Adrenal gland (tissue), 12 donors: ENCODE results near the gene APOL5. TPM values are rescaled to one million over a fixed set of nuclear protein-coding genes. Genes with fewer than 3 reads are reported as not detected.

Experiments used
- DNase-seq, 7 donors: peaks; one replicate each; pipeline ENCODE4 v3.0.0-alpha.2; 2019 to 2020
- H3K27ac ChIP-seq, 5 donors: fragments of 200-600 bp; sonication (generic) in 4 of 5; 1 replicate in 3 of 5; 2 replicates in 2 of 5; pipeline versions ENCODE4 v1.5.1 to v1.8.0; 2016 to 2020; ENCODE audit warnings: mild to moderate bottlenecking in 1 of 5
- H3K27me3 ChIP-seq: fragments of 200-600 bp; 2 replicates; pipeline ENCODE4 v1.8.0; 2021
- H3K36me3 ChIP-seq, 2 donors: fragments of 200-600 bp; replicated peaks in 1 of 2; 1 replicate in 1 of 2; 2 replicates in 1 of 2; pipeline versions ENCODE4 v1.5.1 to v1.8.0; 2018 to 2022
- H3K4me1 ChIP-seq, 2 donors: fragments of 200-600 bp; replicated peaks in 1 of 2; 1 replicate in 1 of 2; 2 replicates in 1 of 2; pipeline versions ENCODE4 v1.5.1 to v1.8.0; 2018 to 2021
- H3K4me3 ChIP-seq, 4 donors: fragments of 200-600 bp; sonication (generic) in 3 of 4; one replicate each; pipeline ENCODE4 v1.5.1; 2016 to 2018
- H3K9me3 ChIP-seq, 3 donors: fragments of 200-600 bp; sonication (generic) in 1 of 3; replicated peaks in 1 of 3; 1 replicate in 2 of 3; 2 replicates in 1 of 3; pipeline versions ENCODE4 v1.5.1 to v1.8.0; 2016 to 2021
- CTCF ChIP-seq, 6 experiments: fragments of 450-650 bp in 4 of 6; fragments of 200-600 bp in 2 of 6; sonication (generic) in 1 of 6; IDR thresholded peaks; 1 replicate in 5 of 6; 2 replicates in 1 of 6; pipeline versions ENCODE4 v1.5.1 to v1.8.0; 2016 to 2021; ENCODE audit warnings: antibody characterized with exemption in 6 of 6, mild to moderate bottlenecking in 2 of 6, moderate library complexity in 1 of 6
- POLR2A ChIP-seq, 2 donors: fragments of 450-650 bp; IDR thresholded peaks; one replicate each; pipeline ENCODE4 v1.6.1; 2017; ENCODE audit warnings: antibody characterized with exemption in 2 of 2, mild to moderate bottlenecking in 2 of 2, moderate library complexity in 1 of 2
- WGBS, 4 donors: extraction: QIAGEN DNeasy Blood & Tissue Kit in 2 of 4; methylation state at CpG; one replicate each; pipeline versions ENCODE4 v1.1.5 to v1.1.7; 2013 to 2017; 5-methylcytosine and 5-hydroxymethylcytosine counted together
- intact Hi-C, 2 donors: fragments of 100-400 bp; cut with DNase I; formaldehyde crosslinking; loops; one replicate each; pipeline versions ENCODE4 v1.14.1 to v1.15.0; 2022 to 2023
- polyA plus RNA-seq, 3 donors: library from polyadenylated mRNA; stranded (reverse); fragments of 200-250 nt in 2 of 3; fragments of 350-450 nt in 1 of 3; fragmentation: Illumina TruSeq in 1 of 3; extraction: RNeasy Lipid Tissue Mini Kit (QIAGEN cat#74804) in 1 of 3; gene quantifications; one replicate each; pipeline ENCODE4 v1.2.3, GENCODE V29; 2013 to 2014
- total RNA-seq, 9 donors: library from RNA; depleted of rRNA in 4 of 9; stranded (reverse); fragments of >200 nt in 4 of 9; fragments of 120-200 nt in 1 of 9; fragmentation: NEBNext Ultra II Directional in 1 of 9; extraction: Animal tissue kit (Norgen Biotek cat#: 25700) in 1 of 9; gene quantifications; one replicate each; pipeline versions ENCODE4 v1.1.0 to v1.2.4, GENCODE V29; 2013 to 2023
- donor health status: healthy with polysubstance abuse.
- donor health status: Bipolar disorder and iron deficiency.
- donor health status: DM: yes; HTN: yes; CAD: no.
- donor health status: DM: no; HTN: no; CAD: no.
- donor health status: DM: no; HTN: no; CAD: no.
- donor health status: DM: yes; HTN: yes; CAD: no.

APOL5 gene
- total and polyA plus RNA-seq, 12 donors: 0.11 TPM; not detected in 11

- Histone ChIP-seq H3K27me3 (no peaks in the 10 kb centered on the region), H3K9me3 (no peaks in the 10 kb centered on the region), H3K4me1 (no peaks in the 10 kb centered on the region), H3K36me3 (no peaks in the 10 kb centered on the region), H3K4me3 (no peak overlapping the region), H3K27ac (no peak overlapping the region)
- intact Hi-C loops: no loop called here
- no peak for TF ChIP-seq CTCF (IDR thresholded peaks at IDR 0.05)
- TF ChIP-seq POLR2A (IDR thresholded peaks at IDR 0.05): no peak
- WGBS, 4 donors: 76 to 82% (median 80%) methylated on average over 10 of the region's 10 CpGs
- no peak for DNase-seq
These were observed 49.2 kb downstream of the APOL5 start for GRCh38 chr22:35766654-35767580.

- Histone ChIP-seq H3K27me3 (no peaks in the 10 kb centered on the region), H3K36me3 (no peaks in the 10 kb centered on the region), H3K4me3 (no peak overlapping the region), H3K9me3 (no peaks in the 10 kb centered on the region), H3K27ac (no peak overlapping the region), H3K4me1 (no peaks in the 10 kb centered on the region)
- intact Hi-C loops: loop anchor here in 1 of 2 donors (10.0 kb wide), 1 partner anchor 145 kb away; no protein-coding TSS in a partner anchor
- TF ChIP-seq CTCF (IDR thresholded peaks at IDR 0.05) (no peak), POLR2A (IDR thresholded peaks at IDR 0.05) (no peak)
- DNase-seq: no peak
These were observed 52.3 kb downstream of the APOL5 start for GRCh38 chr22:35769974-35770373.

- Histone ChIP-seq H3K36me3 (no peaks in the 10 kb centered on the region), H3K27me3 (no peaks in the 10 kb centered on the region), H3K4me1 (no peaks in the 10 kb centered on the region), H3K4me3 (no peak overlapping the region), H3K27ac (no peak overlapping the region), H3K9me3 (no peaks in the 10 kb centered on the region)
- no peak for TF ChIP-seq CTCF (IDR thresholded peaks at IDR 0.05)
- no peak for TF ChIP-seq POLR2A (IDR thresholded peaks at IDR 0.05)
- DNase-seq: no peak
- intact Hi-C loops: loop anchor here in 1 of 2 donors (10.0 kb wide), 1 partner anchor 139 kb away; no protein-coding TSS in a partner anchor
- 83 to 91% (median 89%) methylated on average over 2 of the region's 2 CpGs for WGBS, 4 donors
These were observed 57.7 kb downstream of the APOL5 start for GRCh38 chr22:35775339-35775738.

- TF ChIP-seq CTCF (IDR thresholded peaks at IDR 0.05) (no peak), POLR2A (IDR thresholded peaks at IDR 0.05) (no peak)
- 81 to 88% (median 85%) methylated on average over 4 of the region's 4 CpGs for WGBS, 4 donors
- Histone ChIP-seq H3K27ac (no peak overlapping the region), H3K4me3 (no peak overlapping the region), H3K27me3 (no peaks in the 10 kb centered on the region), H3K9me3 (no peaks in the 10 kb centered on the region), H3K36me3 (peaks cover 0 to 9% of the 10 kb centered on the region in 2 donors), H3K4me1 (no peaks in the 10 kb centered on the region)
- DNase-seq: no peak
- intact Hi-C loops: loop anchor here in 1 of 2 donors (10.0 kb wide), 1 partner anchor 137 kb away; no protein-coding TSS in a partner anchor
These were observed 59.8 kb downstream of the APOL5 start for GRCh38 chr22:35777335-35777975.
